ENCODE data around the gene PALB2.
A peak's percentile ranks its signal among the peaks of the same experiment; 100 is the strongest.

The PALB2 gene

GRCh38 chr16:23673971-23674614 is 33.0 kb upstream of the PALB2 start:
- H3K4me3 ChIP-seq (ENCODE audit: low read depth in 1 of 2, low read length in 2 of 2): no peak overlapping the region
- H3K9me3 ChIP-seq (ENCODE audit: low read length): no peaks in the 10 kb centered on the region
- H3K36me3 ChIP-seq (ENCODE audit: insufficient read depth, low read length): peaks cover 26% of the 10 kb centered on the region
- no peak overlapping the region for H3K27ac ChIP-seq (ENCODE audit: low read depth, low read length)
- H3K4me1 ChIP-seq (ENCODE audit: insufficient read depth, low read length): peaks cover 2% of the 10 kb centered on the region
- no peak overlapping the region for H3K9ac ChIP-seq (ENCODE audit: low read length)
- H3K27me3 ChIP-seq (ENCODE audit: control insufficient read depth in 1 of 2, insufficient read depth in 2 of 2, low read length in 2 of 2): no peaks in the 10 kb centered on the region

- no peaks in the 10 kb centered on the region for H3K4me1 ChIP-seq (ENCODE audit: insufficient read depth, low read length)
- peaks cover 63% of the 10 kb centered on the region for H3K36me3 ChIP-seq (ENCODE audit: insufficient read depth, low read length)
- H3K27me3 ChIP-seq (ENCODE audit: control insufficient read depth in 1 of 2, insufficient read depth in 2 of 2, low read length in 2 of 2): no peaks in the 10 kb centered on the region
- no peak overlapping the region for H3K27ac ChIP-seq (ENCODE audit: low read depth, low read length)
- H3K9me3 ChIP-seq (ENCODE audit: low read length): no peaks in the 10 kb centered on the region
- no peak overlapping the region for H3K9ac ChIP-seq (ENCODE audit: low read length)
- no peak overlapping the region for H3K4me3 ChIP-seq (ENCODE audit: low read depth in 1 of 2, low read length in 2 of 2)
Observed at GRCh38 chr16:23670137-23670776, 29.1 kb upstream of the PALB2 start.

- Histone ChIP-seq H3K4me1 (ENCODE audit: insufficient read depth, low read length) (no peaks in the 10 kb centered on the region), H3K27me3 (ENCODE audit: control insufficient read depth in 1 of 2, insufficient read depth in 2 of 2, low read length in 2 of 2) (no peaks in the 10 kb centered on the region), H3K36me3 (ENCODE audit: insufficient read depth, low read length) (peaks cover 76% of the 10 kb centered on the region), H3K9ac (ENCODE audit: low read length) (no peak overlapping the region), H3K9me3 (ENCODE audit: low read length) (no peaks in the 10 kb centered on the region), H3K27ac (ENCODE audit: low read depth, low read length) (no peak overlapping the region), H3K4me3 (ENCODE audit: low read depth in 1 of 2, low read length in 2 of 2) (no peak overlapping the region)
Observed at GRCh38 chr16:23668873-23669272, 27.8 kb upstream of the PALB2 start.

- no peak overlapping the region for H3K27ac ChIP-seq (ENCODE audit: low read depth, low read length)
- no peaks in the 10 kb centered on the region for H3K4me1 ChIP-seq (ENCODE audit: insufficient read depth, low read length)
- no peaks in the 10 kb centered on the region for H3K27me3 ChIP-seq (ENCODE audit: control insufficient read depth in 1 of 2, insufficient read depth in 2 of 2, low read length in 2 of 2)
- no peaks in the 10 kb centered on the region for H3K9me3 ChIP-seq (ENCODE audit: low read length)
- H3K36me3 ChIP-seq (ENCODE audit: insufficient read depth, low read length): peaks cover 80% of the 10 kb centered on the region
- H3K9ac ChIP-seq (ENCODE audit: low read length): no peak overlapping the region
- H3K4me3 ChIP-seq (ENCODE audit: low read depth in 1 of 2, low read length in 2 of 2): no peak overlapping the region
Observed at GRCh38 chr16:23668225-23668624, 27.1 kb upstream of the PALB2 start.

GRCh38 chr16:23667355-23667659 is 26.2 kb upstream of the PALB2 start:
- Histone ChIP-seq H3K4me1 (ENCODE audit: insufficient read depth, low read length) (no peaks in the 10 kb centered on the region), H3K4me3 (ENCODE audit: low read depth in 1 of 2, low read length in 2 of 2) (no peak overlapping the region), H3K9ac (ENCODE audit: low read length) (no peak overlapping the region), H3K27ac (ENCODE audit: low read depth, low read length) (no peak overlapping the region), H3K36me3 (ENCODE audit: insufficient read depth, low read length) (peaks cover 88% of the 10 kb centered on the region), H3K27me3 (ENCODE audit: control insufficient read depth in 1 of 2, insufficient read depth in 2 of 2, low read length in 2 of 2) (no peaks in the 10 kb centered on the region), H3K9me3 (ENCODE audit: low read length) (no peaks in the 10 kb centered on the region)

GRCh38 chr16:23666571-23667354 is 25.7 kb upstream of the PALB2 start:
- Histone ChIP-seq H3K27me3 (ENCODE audit: control insufficient read depth in 1 of 2, insufficient read depth in 2 of 2, low read length in 2 of 2) (no peaks in the 10 kb centered on the region), H3K27ac (ENCODE audit: low read depth, low read length) (no peak overlapping the region), H3K4me3 (ENCODE audit: low read depth in 1 of 2, low read length in 2 of 2) (no peak overlapping the region), H3K36me3 (ENCODE audit: insufficient read depth, low read length) (peaks cover 88% of the 10 kb centered on the region), H3K9me3 (ENCODE audit: low read length) (no peaks in the 10 kb centered on the region), H3K4me1 (ENCODE audit: insufficient read depth, low read length) (no peaks in the 10 kb centered on the region), H3K9ac (ENCODE audit: low read length) (no peak overlapping the region)

GRCh38 chr16:23663918-23664317 is 22.8 kb upstream of the PALB2 start:
- Histone ChIP-seq H3K4me3 (ENCODE audit: low read depth in 1 of 2, low read length in 2 of 2) (no peak overlapping the region), H3K9ac (ENCODE audit: low read length) (no peak overlapping the region), H3K27ac (ENCODE audit: low read depth, low read length) (no peak overlapping the region), H3K4me1 (ENCODE audit: insufficient read depth, low read length) (no peaks in the 10 kb centered on the region), H3K9me3 (ENCODE audit: low read length) (no peaks in the 10 kb centered on the region), H3K36me3 (ENCODE audit: insufficient read depth, low read length) (peaks cover 92% of the 10 kb centered on the region), H3K27me3 (ENCODE audit: control insufficient read depth in 1 of 2, insufficient read depth in 2 of 2, low read length in 2 of 2) (no peaks in the 10 kb centered on the region)

- Histone ChIP-seq H3K36me3 (ENCODE audit: insufficient read depth, low read length) (peaks cover 3% of the 10 kb centered on the region), H3K9me3 (ENCODE audit: low read length) (no peaks in the 10 kb centered on the region), H3K4me1 (ENCODE audit: insufficient read depth, low read length) (no peaks in the 10 kb centered on the region), H3K9ac (ENCODE audit: low read length) (no peak overlapping the region), H3K27me3 (ENCODE audit: control insufficient read depth in 1 of 2, insufficient read depth in 2 of 2, low read length in 2 of 2) (no peaks in the 10 kb centered on the region), H3K27ac (ENCODE audit: low read depth, low read length) (no peak overlapping the region), H3K4me3 (ENCODE audit: low read depth in 1 of 2, low read length in 2 of 2) (no peak overlapping the region)
Observed at GRCh38 chr16:23651943-23652468, 10.9 kb upstream of the PALB2 start.

GRCh38 chr16:23650674-23651416 is 9.7 kb upstream of the PALB2 start:
- no peaks in the 10 kb centered on the region for H3K27me3 ChIP-seq (ENCODE audit: control insufficient read depth in 1 of 2, insufficient read depth in 2 of 2, low read length in 2 of 2)
- H3K9ac ChIP-seq (ENCODE audit: low read length): no peak overlapping the region
- H3K4me3 ChIP-seq (ENCODE audit: low read depth in 1 of 2, low read length in 2 of 2): no peak overlapping the region
- H3K27ac ChIP-seq (ENCODE audit: low read depth, low read length): no peak overlapping the region
- peaks cover 6% of the 10 kb centered on the region for H3K36me3 ChIP-seq (ENCODE audit: insufficient read depth, low read length)
- no peaks in the 10 kb centered on the region for H3K4me1 ChIP-seq (ENCODE audit: insufficient read depth, low read length)
- H3K9me3 ChIP-seq (ENCODE audit: low read length): no peaks in the 10 kb centered on the region

GRCh38 chr16:23642246-23642774 is 1.2 kb upstream of the PALB2 start:
- Histone ChIP-seq H3K27me3 (ENCODE audit: control insufficient read depth in 1 of 2, insufficient read depth in 2 of 2, low read length in 2 of 2) (no peaks in the 10 kb centered on the region), H3K27ac (ENCODE audit: low read depth, low read length) (no peak overlapping the region), H3K36me3 (ENCODE audit: insufficient read depth, low read length) (peaks cover 10% of the 10 kb centered on the region), H3K9me3 (ENCODE audit: low read length) (no peaks in the 10 kb centered on the region), H3K4me3 (ENCODE audit: low read depth in 1 of 2, low read length in 2 of 2) (peak overlapping the region; percentile 80 to 100), H3K4me1 (ENCODE audit: insufficient read depth, low read length) (peaks cover 20% of the 10 kb centered on the region), H3K9ac (ENCODE audit: low read length) (peak overlapping the region; percentile 96)

GRCh38 chr16:23640615-23640930 is 537 bp downstream of the PALB2 start:
- peak overlapping the region; percentile 49 for H3K9ac ChIP-seq (ENCODE audit: low read length)
- H3K36me3 ChIP-seq (ENCODE audit: insufficient read depth, low read length): peaks cover 10% of the 10 kb centered on the region
- peak overlapping the region; percentile 72 for H3K27ac ChIP-seq (ENCODE audit: low read depth, low read length)
- peak overlapping the region; percentile 88 to 100 for H3K4me3 ChIP-seq (ENCODE audit: low read depth in 1 of 2, low read length in 2 of 2)
- no peaks in the 10 kb centered on the region for H3K27me3 ChIP-seq (ENCODE audit: control insufficient read depth in 1 of 2, insufficient read depth in 2 of 2, low read length in 2 of 2)
- peaks cover 20% of the 10 kb centered on the region for H3K4me1 ChIP-seq (ENCODE audit: insufficient read depth, low read length)
- H3K9me3 ChIP-seq (ENCODE audit: low read length): no peaks in the 10 kb centered on the region
